GM19043 (cell line): Measurements from ENCODE around the gene MSL2.
"Not testable (repeated sequence)": the region's sequence is repeated elsewhere in the genome, so short reads cannot be mapped to it uniquely, and the experiment has no call there.

Source experiments
- ATAC-seq: cut with Tn5 transposase; IDR thresholded peaks from one replicate; pipeline ENCODE4 v1.9.1; 2021; ENCODE audit warnings: low read depth; ENCODE audit not compliant: unreplicated experiment

The MSL2 gene

GRCh38 chr3:136149667-136150066, 46.5 kb downstream of the MSL2 start:
- ATAC-seq = no peak

GRCh38 chr3:136146981-136147729, 49.0 kb downstream of the MSL2 start:
- ATAC-seq = no peak

- ATAC-seq = not testable (repeated sequence)
Measured at GRCh38 chr3:136144397-136144796, 51.7 kb downstream of the MSL2 start.

GRCh38 chr3:136142592-136142991, 53.5 kb downstream of the MSL2 start:
- no peak for ATAC-seq

- no peak for ATAC-seq
Measured at GRCh38 chr3:136141891-136142290, 54.2 kb downstream of the MSL2 start.

GRCh38 chr3:136141291-136141785, 54.8 kb downstream of the MSL2 start:
- ATAC-seq = no peak

GRCh38 chr3:136136454-136136853, 59.7 kb downstream of the MSL2 start:
- no peak for ATAC-seq

GRCh38 chr3:136135039-136135802, 60.9 kb downstream of the MSL2 start:
- no peak for ATAC-seq

GRCh38 chr3:136134091-136134490, 62.0 kb downstream of the MSL2 start:
- no peak for ATAC-seq

- ATAC-seq = not testable (repeated sequence)
Measured at GRCh38 chr3:136131647-136132046, 64.5 kb downstream of the MSL2 start.

- ATAC-seq = no peak
Measured at GRCh38 chr3:136122006-136122405, 74.1 kb downstream of the MSL2 start.

- peak; percentile 78 for ATAC-seq
Measured at GRCh38 chr3:136120373-136121348, 75.5 kb downstream of the MSL2 start.

GRCh38 chr3:136119783-136120182, 76.4 kb downstream of the MSL2 start:
- not testable (repeated sequence) for ATAC-seq

GRCh38 chr3:136119332-136119731, 76.8 kb downstream of the MSL2 start:
- not testable (repeated sequence) for ATAC-seq

- no peak for ATAC-seq
Measured at GRCh38 chr3:136114421-136114820, 81.7 kb downstream of the MSL2 start.

- no peak for ATAC-seq
Measured at GRCh38 chr3:136110481-136110880, 85.7 kb downstream of the MSL2 start.

GRCh38 chr3:136109499-136109898, 86.6 kb downstream of the MSL2 start:
- peak; percentile 94 for ATAC-seq

- no peak for ATAC-seq
Measured at GRCh38 chr3:136106101-136106500, 90.0 kb downstream of the MSL2 start.

GRCh38 chr3:136105044-136105443, 91.1 kb downstream of the MSL2 start:
- no peak for ATAC-seq
